ENCODE measurements around the gene DNAH3.

DNA sequence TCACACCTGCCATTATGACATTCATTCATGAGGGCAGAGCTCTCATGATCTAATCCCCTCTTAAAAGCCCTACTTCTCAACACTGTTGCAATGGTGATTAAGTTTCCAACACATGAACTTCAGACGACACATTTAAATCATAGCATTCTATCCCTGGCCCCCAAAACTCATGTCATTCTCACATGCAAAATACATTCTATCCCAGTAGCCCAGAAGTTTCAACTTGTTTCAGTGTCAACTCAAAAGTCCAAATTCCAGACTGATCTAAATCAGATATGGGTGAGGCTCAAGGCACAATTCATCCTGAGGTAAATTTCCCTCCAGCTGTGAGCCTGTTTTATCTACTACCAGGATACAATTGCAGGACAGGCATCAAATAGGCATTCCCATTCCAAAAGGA, 224.9 kb downstream of the DNAH3 start:
- TF ChIP-seq GATA2 (IDR thresholded peaks at IDR 0.05; ENCODE audit: low read depth, low read length): no peak
- no peak for TF ChIP-seq GATA3 (IDR thresholded peaks at IDR 0.05; ENCODE audit: low read depth, low read length)

Data from SH-SY5Y (cell line).